Measurements from ENCODE around the gene HAO2. TPM values are rescaled to one million over a fixed set of nuclear protein-coding genes. Genes with fewer than 3 reads are reported as not detected.

The HAO2 gene
- total and polyA plus RNA-seq, 10 donors, result 0.10 to 0.25 (median 0.12) TPM; not detected in 7

- H3K4me3 ChIP-seq, result no peak overlapping the region
- H3K27ac ChIP-seq, result no peak overlapping the region
- H3K27me3 ChIP-seq (replicated peaks in 1 of 7), result no peaks in the 10 kb centered on the region
- 73 to 89% (median 78%) methylated on average over 3 of the region's 3 CpGs for WGBS, 5 donors
- H3K4me1 ChIP-seq, result peaks cover 0 to 6% (median 0%) of the 10 kb centered on the region in 6 donors
- H3K36me3 ChIP-seq, result no peaks in the 10 kb centered on the region
- TF ChIP-seq CTCF (IDR thresholded peaks at IDR 0.05 in 8 of 11, conservative IDR thresholded peaks at IDR 0.05 in 3 of 11) (no peak), POLR2A (IDR thresholded peaks at IDR 0.05) (no peak), POLR2AphosphoS5 (IDR thresholded peaks at IDR 0.05) (no peak)
- DNase-seq, result no peak
- intact Hi-C loops (cut with DNase I; ENCODE audit: low total_unique reads), result no loop called here
- peaks cover 0 to 2% (median 0%) of the 10 kb centered on the region in 8 donors for H3K9me3 ChIP-seq
These were observed 29.8 kb upstream of the HAO2 start for GRCh38 chr1:119338757-119339156.

- Histone ChIP-seq H3K36me3 (no peaks in the 10 kb centered on the region), H3K4me1 (peaks cover 0 to 6% (median 0%) of the 10 kb centered on the region in 6 donors), H3K27ac (no peak overlapping the region), H3K27me3 (replicated peaks in 1 of 7) (no peaks in the 10 kb centered on the region), H3K4me3 (no peak overlapping the region), H3K9me3 (peaks cover 0 to 13% (median 10%) of the 10 kb centered on the region in 8 donors)
- TF ChIP-seq CTCF (IDR thresholded peaks at IDR 0.05 in 8 of 11, conservative IDR thresholded peaks at IDR 0.05 in 3 of 11) (no peak), POLR2AphosphoS5 (IDR thresholded peaks at IDR 0.05) (no peak), POLR2A (IDR thresholded peaks at IDR 0.05) (no peak)
- intact Hi-C loops (cut with DNase I; ENCODE audit: low total_unique reads), result no loop called here
- DNase-seq, result no peak
These were observed 27.7 kb upstream of the HAO2 start for GRCh38 chr1:119340861-119341261.

- peaks cover 0 to 13% (median 10%) of the 10 kb centered on the region in 8 donors for H3K9me3 ChIP-seq
- intact Hi-C loops (cut with DNase I; ENCODE audit: low total_unique reads), result no loop called here
- no peak for DNase-seq
- H3K27me3 ChIP-seq (replicated peaks in 1 of 7), result no peaks in the 10 kb centered on the region
- H3K4me1 ChIP-seq, result peaks cover 0 to 6% (median 0%) of the 10 kb centered on the region in 6 donors
- WGBS, 5 donors, result 80 to 90% (median 87%) methylated on average over 5 of the region's 5 CpGs
- TF ChIP-seq CTCF (IDR thresholded peaks at IDR 0.05 in 8 of 11, conservative IDR thresholded peaks at IDR 0.05 in 3 of 11), result no peak
- no peak for TF ChIP-seq POLR2AphosphoS5 (IDR thresholded peaks at IDR 0.05)
- TF ChIP-seq POLR2A (IDR thresholded peaks at IDR 0.05), result no peak
- H3K4me3 ChIP-seq, result no peak overlapping the region
- H3K27ac ChIP-seq, result no peak overlapping the region
- H3K36me3 ChIP-seq, result no peaks in the 10 kb centered on the region
These were observed 27.1 kb upstream of the HAO2 start for GRCh38 chr1:119341372-119341947.

- no peaks in the 10 kb centered on the region for H3K27me3 ChIP-seq (replicated peaks in 1 of 7)
- no peak for DNase-seq
- TF ChIP-seq CTCF (IDR thresholded peaks at IDR 0.05 in 8 of 11, conservative IDR thresholded peaks at IDR 0.05 in 3 of 11) (no peak), POLR2AphosphoS5 (IDR thresholded peaks at IDR 0.05) (no peak), POLR2A (IDR thresholded peaks at IDR 0.05) (no peak)
- intact Hi-C loops (cut with DNase I; ENCODE audit: low total_unique reads), result no loop called here
- no peak overlapping the region for H3K27ac ChIP-seq
- no peak overlapping the region for H3K4me3 ChIP-seq
- peaks cover 0 to 13% (median 10%) of the 10 kb centered on the region in 8 donors for H3K9me3 ChIP-seq
- H3K36me3 ChIP-seq, result no peaks in the 10 kb centered on the region
- H3K4me1 ChIP-seq, result no peaks in the 10 kb centered on the region
These were observed 23.2 kb upstream of the HAO2 start for GRCh38 chr1:119345398-119345797.
